ENCODE results near the gene CCDC169.
"Not testable (repeated sequence)": the region's sequence is repeated elsewhere in the genome, so short reads cannot be mapped to it uniquely, and the experiment has no call there.

CCDC169 gene

GRCh38 chr13:36297366-36298338, at the start of gene CCDC169:
CCDC169 (minus strand) TSS chr13:36297814; CDS start chr13:36297719, 95 bp downstream.
- peak; percentile 13 for DNase-seq (ENCODE audit: low spot score)

GRCh38 chr13:36346222-36347083, 48.8 kb upstream of the CCDC169 start, which contains the start of gene SPART:
SPART (minus strand) TSS chr13:36346394; CDS start chr13:36335830, 10,564 bp downstream.
- DNase-seq (ENCODE audit: low spot score), result peak; percentile 82

- peak; percentile 3 for DNase-seq (ENCODE audit: low spot score)
These were observed 48.0 kb upstream of the CCDC169 start for GRCh38 chr13:36345438-36346221.

- DNase-seq (ENCODE audit: low spot score), result no peak
These were observed 47.3 kb upstream of the CCDC169 start for GRCh38 chr13:36344886-36345437.

GRCh38 chr13:36344173-36344572, 46.6 kb upstream of the CCDC169 start:
- no peak for DNase-seq (ENCODE audit: low spot score)

GRCh38 chr13:36343766-36344165, 46.2 kb upstream of the CCDC169 start:
- no peak for DNase-seq (ENCODE audit: low spot score)

GRCh38 chr13:36342715-36343114, 45.1 kb upstream of the CCDC169 start:
- no peak for DNase-seq (ENCODE audit: low spot score)

GRCh38 chr13:36341718-36342117, 44.1 kb upstream of the CCDC169 start:
- no peak for DNase-seq (ENCODE audit: low spot score)

- no peak for DNase-seq (ENCODE audit: low spot score)
These were observed 42.1 kb upstream of the CCDC169 start for GRCh38 chr13:36339600-36340155.

GRCh38 chr13:36337938-36338641, 40.5 kb upstream of the CCDC169 start:
- no peak for DNase-seq (ENCODE audit: low spot score)

GRCh38 chr13:36332986-36333385, 35.4 kb upstream of the CCDC169 start:
- no peak for DNase-seq (ENCODE audit: low spot score)

- not testable (repeated sequence) for DNase-seq (ENCODE audit: low spot score)
These were observed 34.6 kb upstream of the CCDC169 start for GRCh38 chr13:36332255-36332654.

GRCh38 chr13:36331280-36331679, 33.7 kb upstream of the CCDC169 start:
- no peak for DNase-seq (ENCODE audit: low spot score)

- no peak for DNase-seq (ENCODE audit: low spot score)
These were observed 31.7 kb upstream of the CCDC169 start for GRCh38 chr13:36329361-36329760.

GRCh38 chr13:36328821-36329220, 31.2 kb upstream of the CCDC169 start:
- DNase-seq (ENCODE audit: low spot score), result no peak

- no peak for DNase-seq (ENCODE audit: low spot score)
These were observed 28.3 kb upstream of the CCDC169 start for GRCh38 chr13:36325912-36326311.

- not testable (repeated sequence) for DNase-seq (ENCODE audit: low spot score)
These were observed 27.3 kb upstream of the CCDC169 start for GRCh38 chr13:36324881-36325280.

- no peak for DNase-seq (ENCODE audit: low spot score)
These were observed 26.4 kb upstream of the CCDC169 start for GRCh38 chr13:36323951-36324566.

GRCh38 chr13:36323408-36323807, 25.8 kb upstream of the CCDC169 start:
- no peak for DNase-seq (ENCODE audit: low spot score)

GRCh38 chr13:36319793-36320192, 22.2 kb upstream of the CCDC169 start:
- DNase-seq (ENCODE audit: low spot score), result not testable (repeated sequence)

Data from germinal center (tissue), 1 donor.